NOMO-1 treated with DMSO at 0.1 percent for 48 hours (cell line): ENCODE results near the gene DCP2.

Source experiments
- DNase-seq: peaks from one replicate; lab custom pipeline; 2025; ENCODE audit not compliant: unreplicated experiment; lab: John Stamatoyannopoulos, UW

The DCP2 gene

GRCh38 chr5:112965733-112966306 is 10.8 kb upstream of the DCP2 start:
- DNase-seq: no peak

DNA sequence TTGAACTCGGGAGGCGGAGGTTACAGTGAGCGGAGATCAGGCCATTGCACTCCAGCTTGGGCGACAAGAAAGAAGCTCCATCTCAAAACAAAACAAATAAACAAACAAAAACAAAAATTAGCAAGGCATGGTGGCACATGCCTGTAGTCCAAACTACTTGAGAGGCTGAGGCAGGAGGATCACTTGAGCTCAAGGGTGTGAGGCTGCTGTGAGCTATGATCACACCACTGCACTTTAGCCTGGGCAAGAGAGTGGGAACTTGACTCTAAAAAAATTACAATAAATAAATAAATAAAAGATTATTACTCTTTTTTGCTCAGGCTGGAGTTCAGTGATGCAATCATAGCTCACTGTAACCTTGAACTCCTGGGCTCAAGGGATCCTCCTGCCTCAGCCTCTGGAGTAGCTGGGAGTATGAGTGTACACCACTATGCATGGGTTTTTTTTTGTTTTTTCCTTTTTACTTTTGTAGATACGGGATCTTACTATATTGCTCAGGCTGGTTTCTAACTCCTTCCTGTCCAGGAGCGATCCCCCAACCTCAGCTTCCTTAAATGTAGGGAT is 9.0 kb upstream of the DCP2 start:
- no peak for DNase-seq

GRCh38 chr5:112968411-112969106 is 8.0 kb upstream of the DCP2 start:
- no peak for DNase-seq

DNA sequence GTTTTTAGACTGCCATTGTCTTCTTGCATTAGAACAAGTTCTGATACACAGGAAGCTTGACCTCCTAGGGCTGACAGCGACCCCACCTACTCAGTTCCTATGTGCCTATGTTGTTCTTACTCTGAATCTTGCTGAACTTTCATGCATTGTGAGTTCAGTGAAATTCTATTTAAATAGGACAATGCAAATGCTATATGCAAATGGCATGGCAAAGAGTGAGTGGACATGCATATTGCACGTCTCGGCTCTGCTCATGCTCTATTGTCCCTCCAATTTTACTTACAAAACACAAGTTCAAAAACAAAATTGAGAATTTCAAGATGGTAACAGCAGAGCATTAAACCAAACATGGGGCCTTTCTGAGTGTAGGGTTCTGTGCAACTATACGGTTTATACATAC is 5.3 kb upstream of the DCP2 start:
- DNase-seq: no peak

DNA sequence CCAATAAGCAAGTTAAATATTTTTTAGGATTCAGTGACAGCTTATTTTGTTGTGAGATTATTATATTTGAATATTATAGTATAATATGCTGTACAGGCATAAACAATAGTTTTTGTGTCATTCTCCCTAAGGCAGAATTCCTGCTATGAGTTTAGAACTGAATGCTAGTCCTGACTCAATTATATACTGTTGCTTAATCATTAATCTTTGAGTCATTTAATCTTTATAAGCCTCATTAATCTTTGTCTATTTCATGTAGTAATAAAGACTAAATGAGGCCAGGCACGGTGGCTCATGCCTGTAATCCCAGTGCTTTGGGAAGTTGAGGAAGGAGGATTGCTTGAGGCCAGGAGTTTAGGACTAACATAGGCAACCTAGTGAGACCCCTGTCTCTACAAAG is 3.6 kb upstream of the DCP2 start:
- no peak for DNase-seq

GRCh38 chr5:112973904-112974303 is 2.7 kb upstream of the DCP2 start:
- DNase-seq: no peak

GRCh38 chr5:112974901-112975300 is 1.7 kb upstream of the DCP2 start:
- DNase-seq: no peak

DNA sequence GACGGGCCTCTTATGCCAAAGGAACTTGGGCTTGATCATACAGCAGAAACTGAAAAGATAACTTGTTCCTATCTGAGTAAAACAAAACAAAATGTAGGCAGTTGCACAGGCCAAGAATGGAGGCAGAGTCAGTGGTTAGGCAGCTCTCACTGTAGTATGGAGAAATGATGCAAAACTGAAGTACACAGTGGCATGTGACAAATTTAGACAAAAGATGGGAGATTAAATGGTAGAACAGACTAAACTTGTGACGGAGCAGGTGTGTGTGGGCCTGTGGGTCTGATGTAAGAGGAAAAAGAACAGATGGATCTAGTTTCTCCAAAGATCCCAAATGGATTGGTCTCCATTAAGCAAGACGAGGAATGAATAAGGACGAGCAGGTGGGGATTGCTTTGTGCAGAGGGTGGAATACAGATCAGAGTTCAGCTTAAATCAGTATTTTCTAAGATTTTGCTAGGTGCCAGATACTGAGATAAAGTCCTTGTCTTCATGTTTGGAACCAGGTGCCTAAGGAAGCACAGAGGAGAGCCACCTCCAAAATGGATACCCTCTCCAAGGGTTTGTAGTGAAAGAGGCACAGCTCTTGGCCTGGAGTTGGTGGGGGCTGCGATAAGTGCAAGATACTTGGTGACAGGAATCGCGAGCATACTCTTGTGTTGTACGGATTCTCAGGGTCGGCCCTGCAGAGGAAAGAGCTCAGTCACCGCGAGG is 722 bp upstream of the DCP2 start:
- no peak for DNase-seq

GRCh38 chr5:112977440-112977861 is 853 bp downstream of the DCP2 start:
- DNase-seq: no peak

- DNase-seq: peak; percentile 18
Measured at GRCh38 chr5:112978836-112979235, 2.2 kb downstream of the DCP2 start.

DNA sequence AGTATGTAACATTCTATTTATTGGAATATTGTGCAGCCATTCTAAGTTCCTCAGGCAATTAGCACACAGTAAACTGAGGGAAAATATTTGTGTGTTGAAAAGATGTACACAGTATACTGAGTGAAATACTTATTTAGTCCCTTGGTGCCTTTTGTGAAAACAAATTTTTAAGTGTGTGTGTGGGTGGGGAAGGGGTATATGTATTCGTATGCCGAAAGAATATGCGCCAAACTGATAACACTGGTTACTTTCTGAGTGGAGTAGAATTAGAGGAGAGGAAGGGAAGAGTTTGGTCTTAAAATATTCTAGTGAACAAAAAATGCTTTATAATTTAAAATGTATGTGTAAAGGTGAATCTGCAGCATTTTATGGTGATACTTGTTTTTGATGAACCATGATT is 3.1 kb downstream of the DCP2 start:
- no peak for DNase-seq

DNA sequence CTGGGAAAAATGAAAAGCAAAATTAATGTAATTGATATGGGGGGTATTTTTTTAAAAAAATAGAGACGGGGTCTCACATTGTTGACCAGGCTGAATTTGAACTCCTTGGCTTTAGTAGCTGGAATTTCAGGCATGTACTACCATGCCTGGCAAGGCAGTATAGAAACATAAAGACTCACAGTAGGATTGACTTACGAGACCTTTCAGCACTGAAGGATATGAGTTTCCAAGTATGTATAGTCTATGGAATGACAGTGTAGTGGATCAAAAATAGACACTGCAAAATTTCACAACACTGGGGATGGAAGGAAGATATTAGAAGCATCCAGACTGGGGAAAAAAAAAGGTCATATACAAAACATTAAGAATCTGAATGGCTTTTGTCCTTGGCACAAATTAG is 6.8 kb downstream of the DCP2 start:
- no peak for DNase-seq

GRCh38 chr5:112986224-112986623 is 9.6 kb downstream of the DCP2 start:
- no peak for DNase-seq

DNA sequence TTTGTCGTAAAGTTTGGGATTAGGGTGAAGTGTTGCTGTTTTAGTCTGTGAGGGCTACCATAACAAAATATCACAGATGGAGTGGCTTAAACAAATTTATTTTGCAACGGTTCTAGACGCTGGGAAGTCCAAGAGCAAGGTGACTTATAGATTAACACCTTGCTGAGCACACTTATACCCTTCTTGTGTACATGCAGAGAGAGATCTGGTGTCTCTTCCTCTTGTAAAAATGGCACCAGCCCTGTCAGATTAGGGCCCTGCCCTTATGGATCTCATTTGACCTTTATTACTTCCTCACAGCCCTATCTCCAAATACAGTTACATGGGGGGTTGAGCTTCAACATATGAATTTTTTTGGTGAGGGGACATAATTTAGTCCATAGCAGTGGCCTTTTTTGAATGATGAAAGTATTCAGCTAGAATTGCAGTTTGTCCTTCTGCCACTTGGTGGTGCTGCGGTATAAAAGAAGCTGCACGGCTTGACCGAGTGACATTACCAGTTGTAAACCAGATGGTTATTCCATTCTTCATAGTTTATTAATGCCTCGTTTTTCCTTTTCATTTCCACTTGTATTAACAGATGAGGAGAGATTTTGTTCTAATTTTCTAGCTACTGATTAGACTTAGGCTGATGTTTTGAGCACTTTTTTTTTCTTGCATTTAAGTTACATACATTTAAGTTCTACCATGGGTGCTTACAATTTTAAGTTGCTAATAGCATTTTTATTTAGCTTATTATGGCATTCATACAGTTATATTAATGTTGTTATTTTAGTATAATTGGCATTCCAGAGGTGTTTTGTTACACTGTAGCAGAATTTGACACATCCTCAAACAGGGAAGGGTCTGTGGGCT is 19.4 kb downstream of the DCP2 start:
- peak; percentile 50 for DNase-seq

DNA sequence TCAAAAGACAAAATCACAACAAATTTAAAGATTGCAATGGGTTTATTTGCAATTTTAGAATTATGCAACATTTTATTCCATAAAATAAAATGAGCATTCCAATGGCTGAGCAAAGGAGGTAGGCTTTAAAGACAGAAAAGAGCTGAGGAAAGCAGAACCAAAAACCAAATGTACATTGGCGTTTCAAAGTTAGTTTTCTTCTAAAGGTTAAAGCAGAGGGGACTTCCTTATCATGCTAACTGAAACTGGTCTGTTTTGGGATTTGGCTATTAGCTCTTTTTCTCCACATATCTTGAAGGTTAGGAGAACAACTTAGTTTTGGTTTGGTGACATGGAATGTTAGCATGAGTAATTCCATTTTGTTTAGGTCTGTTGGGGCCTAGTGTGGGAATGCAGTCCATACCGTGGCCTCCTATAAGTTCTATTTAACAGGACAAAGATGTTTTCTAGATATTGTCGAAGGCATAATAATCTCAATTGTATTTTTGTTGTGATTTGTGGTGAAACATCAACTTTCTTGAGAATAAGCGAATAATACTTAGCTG is 20.3 kb downstream of the DCP2 start:
- no peak for DNase-seq

GRCh38 chr5:112998296-112998695 is 21.7 kb downstream of the DCP2 start:
- DNase-seq: no peak

DNA sequence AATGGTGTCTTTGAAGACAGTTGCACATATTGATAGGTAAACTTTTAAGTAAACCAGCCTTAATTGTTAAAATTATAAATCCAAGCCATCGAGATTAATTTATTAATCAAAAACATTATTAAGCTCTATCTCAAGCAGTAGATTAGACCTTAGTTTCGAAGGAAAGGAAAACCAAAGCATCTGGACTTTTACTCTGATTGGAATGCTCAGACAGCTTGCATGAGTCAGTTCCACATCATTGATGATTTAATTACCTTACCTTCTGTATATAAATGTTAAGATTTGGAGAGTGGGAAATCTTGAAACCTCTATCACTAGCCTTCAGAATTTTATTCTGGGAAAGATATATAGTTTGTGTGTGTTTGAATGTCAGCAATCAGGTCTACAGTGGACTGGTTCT is 23.9 kb downstream of the DCP2 start:
- no peak for DNase-seq

- no peak for DNase-seq
Measured at GRCh38 chr5:113002423-113002822, 25.8 kb downstream of the DCP2 start.

DNA sequence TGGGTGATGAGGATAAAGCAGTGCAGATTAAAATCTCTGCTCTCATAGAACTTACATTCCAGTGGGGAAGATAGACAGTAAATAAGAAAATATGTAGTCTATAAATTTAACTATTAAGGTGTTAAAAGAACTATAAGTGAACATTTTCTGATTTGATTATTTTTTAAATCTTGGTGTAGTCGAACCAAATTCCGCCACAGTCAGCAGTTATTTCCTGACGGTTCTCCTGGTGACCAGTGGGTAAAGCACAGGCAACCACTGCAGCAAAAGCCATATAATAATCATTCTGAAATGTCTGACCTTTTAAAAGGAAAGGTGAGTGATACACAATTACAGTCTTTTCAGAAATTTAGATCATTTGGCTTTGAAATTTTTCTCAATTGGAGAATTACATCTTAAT is 27.2 kb downstream of the DCP2 start:
- no peak for DNase-seq

DNA sequence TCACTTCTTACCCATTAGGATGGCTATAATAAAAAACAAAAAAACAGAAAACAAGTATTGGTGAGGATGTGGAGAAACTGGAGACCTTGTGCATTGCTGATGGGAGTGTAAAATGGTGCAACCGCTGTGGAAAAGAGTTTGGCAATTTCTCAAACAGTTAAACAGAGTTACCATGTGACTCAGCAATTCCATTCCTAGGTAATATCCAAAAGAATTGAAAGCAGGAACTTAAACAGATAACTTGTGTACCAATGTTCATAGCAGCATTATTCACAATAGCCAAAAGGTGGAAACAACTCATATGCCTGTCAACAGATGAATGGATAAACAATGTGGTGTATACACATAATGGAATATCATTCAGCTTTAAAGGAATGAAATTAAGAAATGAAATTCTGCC is 28.9 kb downstream of the DCP2 start:
- DNase-seq: no peak
